GM12875 (cell line): ENCODE measurements around the gene ZNF519.
A peak's percentile ranks its signal among the peaks of the same experiment; 100 is the strongest.
"Not testable (repeated sequence)": the region's sequence is repeated elsewhere in the genome, so short reads cannot be mapped to it uniquely, and the experiment has no call there.

Source experiments
- H3K4me3 ChIP-seq: one replicate; pipeline ENCODE4 v1.5.1; 2011; ENCODE audit warnings: low read depth, low read length, control low read depth
- TF ChIP-seq, protein P1 (sequence below): IDR thresholded peaks from 2 replicates; pipeline ENCODE4 v1.5.1; 2011; ENCODE audit warnings: low read depth, mild to moderate bottlenecking, control low read depth, inconsistent platforms, low read length, moderate library complexity, borderline replicate concordance; ENCODE audit not compliant: insufficient read depth

Gene ZNF519

GRCh38 chr18:14132271-14132700 is at the start of gene ZNF519:
Gene ZNF519 (minus strand): TSS chr18:14132435. CDS start chr18:14132277, 158 bp downstream.
- H3K4me3 ChIP-seq = peak within 1 kb of the TSS; percentile 70

GRCh38 chr18:14179306-14179705 is 47.1 kb upstream of the ZNF519 start:
- no peak overlapping the region for H3K4me3 ChIP-seq
- TF ChIP-seq, protein P1, sequence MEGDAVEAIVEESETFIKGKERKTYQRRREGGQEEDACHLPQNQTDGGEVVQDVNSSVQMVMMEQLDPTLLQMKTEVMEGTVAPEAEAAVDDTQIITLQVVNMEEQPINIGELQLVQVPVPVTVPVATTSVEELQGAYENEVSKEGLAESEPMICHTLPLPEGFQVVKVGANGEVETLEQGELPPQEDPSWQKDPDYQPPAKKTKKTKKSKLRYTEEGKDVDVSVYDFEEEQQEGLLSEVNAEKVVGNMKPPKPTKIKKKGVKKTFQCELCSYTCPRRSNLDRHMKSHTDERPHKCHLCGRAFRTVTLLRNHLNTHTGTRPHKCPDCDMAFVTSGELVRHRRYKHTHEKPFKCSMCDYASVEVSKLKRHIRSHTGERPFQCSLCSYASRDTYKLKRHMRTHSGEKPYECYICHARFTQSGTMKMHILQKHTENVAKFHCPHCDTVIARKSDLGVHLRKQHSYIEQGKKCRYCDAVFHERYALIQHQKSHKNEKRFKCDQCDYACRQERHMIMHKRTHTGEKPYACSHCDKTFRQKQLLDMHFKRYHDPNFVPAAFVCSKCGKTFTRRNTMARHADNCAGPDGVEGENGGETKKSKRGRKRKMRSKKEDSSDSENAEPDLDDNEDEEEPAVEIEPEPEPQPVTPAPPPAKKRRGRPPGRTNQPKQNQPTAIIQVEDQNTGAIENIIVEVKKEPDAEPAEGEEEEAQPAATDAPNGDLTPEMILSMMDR = no peak

- TF ChIP-seq, protein P1 = peak; percentile 72
- peak overlapping the region; percentile 16 for H3K4me3 ChIP-seq
These were observed 46.3 kb upstream of the ZNF519 start for GRCh38 chr18:14178321-14179196.

DNA sequence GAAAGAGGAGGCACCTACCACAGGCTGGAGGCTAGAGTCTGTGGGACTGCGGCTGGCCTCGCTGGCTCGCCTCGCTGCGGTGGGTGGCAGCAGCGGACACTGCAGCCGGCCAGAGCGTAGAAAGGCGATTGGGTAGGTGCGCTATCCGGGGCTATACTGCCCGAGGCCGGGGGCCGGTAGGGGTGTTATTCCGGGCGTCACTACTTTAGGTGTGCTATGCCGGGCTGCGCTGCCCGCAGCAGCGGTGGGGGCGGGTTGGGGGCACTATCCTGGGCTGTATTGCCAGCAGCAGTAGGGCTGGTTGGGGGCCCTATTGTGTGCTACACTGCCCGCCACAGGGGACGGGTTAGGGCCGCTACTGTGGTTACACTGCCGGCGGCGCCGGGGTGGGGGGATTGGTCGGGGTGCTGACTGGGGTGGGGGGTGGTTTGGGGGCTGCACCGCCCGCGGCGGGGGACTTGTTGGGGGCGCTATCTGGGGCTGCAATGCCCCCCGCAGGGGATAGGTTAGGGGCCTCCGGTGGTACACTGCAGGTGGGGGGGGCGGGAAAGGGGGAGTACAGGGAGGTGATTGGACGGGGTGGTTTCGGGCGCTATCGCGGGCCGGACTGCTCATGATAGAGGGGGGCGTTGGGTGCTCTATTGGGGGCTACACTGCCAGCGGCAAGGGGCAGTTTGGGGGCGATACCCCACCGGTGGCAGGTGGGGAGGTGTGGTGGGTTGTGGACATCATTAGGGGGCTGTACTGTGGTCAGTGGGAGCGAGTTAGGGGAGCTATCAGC is 45.5 kb upstream of the ZNF519 start:
- H3K4me3 ChIP-seq = not testable (repeated sequence)

GRCh38 chr18:14175404-14175803 is 43.2 kb upstream of the ZNF519 start:
- not testable (repeated sequence) for H3K4me3 ChIP-seq

DNA sequence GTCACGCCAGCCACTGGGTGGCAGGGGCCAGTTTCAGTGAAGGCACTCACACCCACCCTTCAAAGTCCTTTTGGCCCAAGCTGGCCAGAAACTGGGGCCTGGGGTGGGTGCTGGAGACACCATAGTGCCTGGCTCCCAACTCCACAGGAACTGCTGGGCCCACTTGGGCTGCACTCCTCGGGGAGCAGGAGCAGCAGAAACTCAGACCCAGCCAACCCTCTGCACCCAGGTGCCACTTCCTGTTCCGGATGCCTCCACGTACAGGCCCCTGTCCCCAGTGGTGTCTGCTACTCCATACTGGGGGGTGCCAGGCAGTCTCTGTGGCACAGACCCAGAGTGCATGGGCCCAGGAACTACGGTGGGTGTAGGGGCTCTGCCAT is 42.5 kb upstream of the ZNF519 start:
- no peak overlapping the region for H3K4me3 ChIP-seq
- TF ChIP-seq, protein P1 = no peak

GRCh38 chr18:14174002-14174705 is 41.9 kb upstream of the ZNF519 start:
- H3K4me3 ChIP-seq = not testable (repeated sequence)

DNA sequence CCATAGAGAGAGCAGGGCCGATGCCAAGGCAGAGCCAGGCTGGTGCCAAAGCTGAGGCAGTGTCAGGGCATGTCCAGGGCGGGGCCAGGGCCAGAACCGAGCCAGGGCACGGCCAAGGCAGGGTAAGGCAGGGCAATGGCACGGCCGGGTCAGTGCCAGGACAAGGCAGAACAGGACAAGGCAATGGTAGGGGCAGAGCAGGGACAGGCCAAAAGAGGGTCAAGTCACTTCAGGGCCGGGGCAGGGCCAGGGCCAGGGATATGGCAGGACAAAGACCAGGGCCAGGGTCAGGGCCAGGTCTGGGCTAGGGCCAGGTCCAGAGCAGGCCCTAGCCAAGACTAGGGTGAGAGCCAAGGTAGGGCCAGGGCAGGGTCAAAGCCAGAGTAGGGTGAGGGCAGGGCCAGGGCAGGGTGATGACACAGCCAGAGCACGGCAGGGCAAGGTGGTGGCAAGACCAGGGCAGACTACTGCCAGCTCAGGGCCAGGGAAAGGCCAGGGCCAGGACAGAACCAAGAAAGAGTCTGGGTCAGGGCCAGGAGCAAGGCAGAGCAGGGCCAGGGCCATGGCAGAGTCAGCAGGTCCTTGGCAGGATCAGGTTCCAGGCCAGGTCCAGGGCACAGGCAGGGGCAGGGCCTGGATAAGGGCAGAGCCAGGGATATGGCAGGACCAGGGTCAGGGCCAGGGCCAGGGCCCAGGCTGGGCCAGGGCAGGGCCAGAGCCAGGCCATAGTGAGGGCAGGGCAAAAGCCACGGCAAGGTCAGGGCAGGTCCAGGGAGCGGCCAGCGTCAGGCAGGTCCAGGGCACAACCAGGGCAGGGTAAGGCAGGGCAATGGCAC is 41.1 kb upstream of the ZNF519 start:
- not testable (repeated sequence) for H3K4me3 ChIP-seq

- H3K4me3 ChIP-seq = not testable (repeated sequence)
These were observed 40.2 kb upstream of the ZNF519 start for GRCh38 chr18:14172142-14173115.

DNA sequence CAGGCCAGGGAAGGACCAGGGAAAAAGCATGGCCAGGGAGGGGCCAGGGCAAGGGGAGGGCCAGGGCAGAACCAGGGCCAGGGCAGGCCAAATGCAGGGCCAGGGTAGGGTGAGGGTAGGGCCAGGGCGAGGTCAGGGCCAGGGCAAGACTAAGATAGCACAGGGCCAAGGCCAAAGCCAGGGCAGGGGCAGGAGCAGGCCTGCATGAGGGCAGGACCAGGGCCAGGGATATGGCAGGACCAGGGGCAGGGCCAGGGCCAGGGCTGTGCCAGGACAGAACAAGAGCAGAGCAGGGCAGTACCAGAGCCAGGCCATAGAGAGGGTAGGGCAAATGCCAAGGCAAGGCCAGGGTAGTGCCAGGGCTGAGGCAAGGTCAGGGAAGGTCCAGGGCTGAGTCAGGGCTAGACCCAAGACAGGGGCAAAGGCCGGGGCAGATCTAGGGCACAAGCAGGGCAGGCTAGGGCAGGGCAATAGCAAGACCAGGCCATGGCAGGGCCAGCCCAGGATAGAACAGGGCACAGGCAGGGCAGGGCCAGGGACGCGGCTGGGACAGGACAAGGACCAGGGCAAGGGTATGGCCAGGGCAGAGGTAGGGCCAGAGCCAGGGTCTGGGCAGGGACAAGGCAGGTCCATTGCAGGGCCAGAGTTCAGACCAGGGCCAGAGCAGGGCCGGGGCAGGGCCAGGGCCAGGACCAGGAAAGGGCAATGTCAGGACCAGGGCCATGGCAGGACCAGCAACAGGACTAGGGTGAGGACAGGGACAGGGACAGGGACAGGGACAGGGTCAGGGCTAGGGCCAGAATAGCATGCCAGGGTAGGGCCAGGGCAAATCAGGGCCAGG is 39.3 kb upstream of the ZNF519 start:
- H3K4me3 ChIP-seq = not testable (repeated sequence)

DNA sequence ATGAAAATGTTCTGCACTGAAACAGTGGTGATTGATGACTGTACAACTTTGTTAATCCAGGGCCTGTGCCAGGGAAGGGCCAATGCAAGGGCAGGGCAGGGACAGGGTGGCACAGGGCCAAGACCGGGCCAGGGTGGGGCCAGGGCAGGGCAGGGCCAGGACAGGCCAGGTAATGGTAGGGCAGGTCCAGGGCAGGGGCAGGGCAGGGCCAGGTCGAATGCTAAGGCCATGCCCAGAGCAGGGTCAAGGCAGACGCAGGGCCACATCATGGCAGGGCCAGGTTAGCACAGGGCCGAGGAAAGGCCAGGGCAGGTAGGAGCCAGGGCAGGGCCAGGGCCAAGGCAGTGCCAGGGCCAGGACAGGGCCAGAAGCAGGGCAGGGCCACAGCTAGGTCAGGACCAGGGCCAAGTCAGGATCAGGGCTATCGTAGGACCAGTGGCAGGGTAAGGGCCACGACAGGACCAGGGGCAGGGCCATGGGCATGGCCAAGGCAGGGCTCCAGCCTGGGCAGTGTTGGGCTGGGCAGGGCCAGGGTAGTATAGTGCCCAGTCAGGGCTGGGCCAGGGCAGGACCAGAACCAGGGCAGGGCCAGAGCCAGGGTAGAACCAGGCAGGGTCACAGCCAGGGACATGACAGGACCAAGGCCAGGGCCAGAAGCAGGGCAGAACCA is 38.3 kb upstream of the ZNF519 start:
- H3K4me3 ChIP-seq = not testable (repeated sequence)

- not testable (repeated sequence) for H3K4me3 ChIP-seq
These were observed 30.7 kb upstream of the ZNF519 start for GRCh38 chr18:14162915-14163314.
